Subcutaneous adipose tissue (tissue), 4 donors: Measurements from ENCODE around the gene AHDC1. TPM values are rescaled to one million over a fixed set of nuclear protein-coding genes. Genes with fewer than 3 reads are reported as not detected.

Source experiments
- total RNA-seq, 4 donors: library from RNA; depleted of rRNA; stranded (reverse); fragments of >200 nt; gene quantifications; one replicate each; pipeline ENCODE4 v1.1.0, GENCODE V29; 2016
- TF ChIP-seq, protein P1 (sequence below): fragments of 450-650 bp; IDR thresholded peaks from one replicate; pipeline ENCODE4 v1.5.1; 2016; ENCODE audit warnings: low read depth, mild to moderate bottlenecking, control low read depth, antibody characterized with exemption, moderate library complexity

The AHDC1 gene
- total RNA-seq, 4 donors from 2014 or later, result 2.9 to 13.6 (median 7.1) TPM

DNA sequence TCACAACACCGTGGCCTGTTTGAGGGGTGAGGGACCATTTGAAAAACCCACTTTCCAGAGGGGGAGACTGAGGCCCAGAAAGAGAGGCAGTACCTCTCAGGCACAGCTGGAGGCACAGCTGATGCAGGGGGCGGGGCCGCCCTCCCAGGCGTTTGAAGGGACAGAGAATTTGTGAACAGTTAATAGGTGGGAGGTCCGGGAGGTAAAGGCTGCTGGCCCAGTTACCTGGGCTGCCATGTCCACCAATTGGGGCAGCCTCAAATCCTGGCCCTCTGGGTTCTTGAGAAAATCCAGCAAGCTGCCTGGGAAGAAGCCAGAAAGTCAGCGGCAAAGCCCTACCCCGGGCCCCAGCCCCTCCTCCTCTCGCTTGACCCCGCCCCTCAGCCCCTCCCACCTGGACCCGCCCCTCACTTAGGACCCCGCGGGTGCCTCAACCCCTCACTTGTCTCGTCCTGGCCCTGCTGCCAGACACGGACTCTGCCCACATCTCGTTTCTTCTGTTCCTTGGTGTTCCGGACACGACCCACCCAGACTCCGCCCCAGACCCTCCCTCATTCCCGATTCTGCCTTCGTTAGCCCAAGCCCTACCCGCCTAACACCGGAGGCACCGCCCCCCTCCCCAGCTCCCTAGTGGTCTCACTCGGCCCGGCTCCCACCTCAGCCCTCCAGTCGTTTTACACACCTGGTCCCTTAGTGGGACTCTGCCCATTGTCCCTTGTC lies 10.8 kb upstream of the AHDC1 start:
- TF ChIP-seq, protein P1, sequence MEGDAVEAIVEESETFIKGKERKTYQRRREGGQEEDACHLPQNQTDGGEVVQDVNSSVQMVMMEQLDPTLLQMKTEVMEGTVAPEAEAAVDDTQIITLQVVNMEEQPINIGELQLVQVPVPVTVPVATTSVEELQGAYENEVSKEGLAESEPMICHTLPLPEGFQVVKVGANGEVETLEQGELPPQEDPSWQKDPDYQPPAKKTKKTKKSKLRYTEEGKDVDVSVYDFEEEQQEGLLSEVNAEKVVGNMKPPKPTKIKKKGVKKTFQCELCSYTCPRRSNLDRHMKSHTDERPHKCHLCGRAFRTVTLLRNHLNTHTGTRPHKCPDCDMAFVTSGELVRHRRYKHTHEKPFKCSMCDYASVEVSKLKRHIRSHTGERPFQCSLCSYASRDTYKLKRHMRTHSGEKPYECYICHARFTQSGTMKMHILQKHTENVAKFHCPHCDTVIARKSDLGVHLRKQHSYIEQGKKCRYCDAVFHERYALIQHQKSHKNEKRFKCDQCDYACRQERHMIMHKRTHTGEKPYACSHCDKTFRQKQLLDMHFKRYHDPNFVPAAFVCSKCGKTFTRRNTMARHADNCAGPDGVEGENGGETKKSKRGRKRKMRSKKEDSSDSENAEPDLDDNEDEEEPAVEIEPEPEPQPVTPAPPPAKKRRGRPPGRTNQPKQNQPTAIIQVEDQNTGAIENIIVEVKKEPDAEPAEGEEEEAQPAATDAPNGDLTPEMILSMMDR, result no peak

DNA sequence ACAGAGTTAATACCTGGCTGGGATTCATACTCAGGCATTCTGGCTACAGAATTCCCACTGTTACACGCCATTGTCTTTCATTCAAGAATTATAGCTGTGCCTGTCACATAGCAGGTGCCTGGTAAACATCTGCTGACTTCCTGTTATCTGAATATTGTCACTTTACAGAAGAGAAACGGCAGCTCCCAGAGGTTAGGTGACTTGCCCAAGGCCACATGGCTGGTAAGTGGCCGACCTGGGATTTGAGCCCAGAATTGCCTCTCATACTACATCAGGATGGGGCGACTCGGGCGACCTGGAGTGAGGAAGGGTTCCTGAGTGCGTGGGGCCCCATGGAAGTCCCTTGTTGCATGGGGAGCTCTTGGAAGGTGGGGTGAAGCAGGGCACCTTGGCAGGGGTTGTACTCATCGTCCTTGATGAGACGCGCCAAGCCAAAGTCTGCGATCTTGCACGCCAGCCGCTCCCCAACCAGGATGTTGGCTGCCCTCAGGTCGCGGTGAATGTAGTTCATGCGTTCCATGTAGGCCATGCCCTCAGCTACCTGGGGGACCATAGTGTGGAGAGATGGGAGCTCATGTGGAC lies 10.2 kb upstream of the AHDC1 start:
- TF ChIP-seq, protein P1, result no peak

DNA sequence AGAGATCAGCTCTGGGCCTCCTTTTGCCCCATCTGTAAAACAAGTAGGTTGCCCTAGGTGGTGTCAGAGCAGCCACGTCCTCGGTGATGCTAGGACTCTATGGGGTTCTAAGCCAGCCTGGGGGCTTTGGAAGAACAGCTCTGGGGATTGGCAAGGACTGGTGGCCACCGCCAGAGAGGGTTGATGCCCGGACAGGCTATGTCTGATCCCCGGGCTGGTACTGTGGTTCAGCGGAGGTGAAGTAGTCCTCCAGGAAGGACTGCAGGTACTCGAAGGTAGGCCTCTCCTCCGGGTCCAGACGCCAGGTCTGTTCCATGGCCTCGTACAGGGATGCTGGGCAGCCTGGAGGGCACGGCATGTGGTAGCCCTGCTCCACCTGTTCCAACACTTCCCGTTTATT lies 8.8 kb upstream of the AHDC1 start:
- TF ChIP-seq, protein P1, result no peak

DNA sequence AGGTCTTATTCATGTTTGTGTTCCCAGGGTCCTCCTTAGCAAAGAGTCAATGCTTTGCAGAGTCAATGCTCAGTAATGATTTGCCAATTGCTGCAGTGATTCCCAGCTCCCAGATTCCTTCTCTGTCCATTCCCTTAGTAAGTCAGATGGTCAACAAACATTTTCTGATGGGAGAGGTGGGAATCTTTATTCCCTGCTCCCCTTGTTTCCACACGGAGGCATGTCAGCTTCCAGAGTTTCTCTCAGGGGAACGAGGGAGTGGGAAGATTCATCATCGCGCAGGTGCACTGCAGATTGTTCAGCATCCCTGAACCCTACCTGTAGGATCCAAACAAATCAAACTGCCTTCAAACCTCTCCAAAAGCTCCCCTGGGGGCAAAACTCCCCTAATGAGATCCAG lies 7.5 kb upstream of the AHDC1 start:
- TF ChIP-seq, protein P1, result no peak

DNA sequence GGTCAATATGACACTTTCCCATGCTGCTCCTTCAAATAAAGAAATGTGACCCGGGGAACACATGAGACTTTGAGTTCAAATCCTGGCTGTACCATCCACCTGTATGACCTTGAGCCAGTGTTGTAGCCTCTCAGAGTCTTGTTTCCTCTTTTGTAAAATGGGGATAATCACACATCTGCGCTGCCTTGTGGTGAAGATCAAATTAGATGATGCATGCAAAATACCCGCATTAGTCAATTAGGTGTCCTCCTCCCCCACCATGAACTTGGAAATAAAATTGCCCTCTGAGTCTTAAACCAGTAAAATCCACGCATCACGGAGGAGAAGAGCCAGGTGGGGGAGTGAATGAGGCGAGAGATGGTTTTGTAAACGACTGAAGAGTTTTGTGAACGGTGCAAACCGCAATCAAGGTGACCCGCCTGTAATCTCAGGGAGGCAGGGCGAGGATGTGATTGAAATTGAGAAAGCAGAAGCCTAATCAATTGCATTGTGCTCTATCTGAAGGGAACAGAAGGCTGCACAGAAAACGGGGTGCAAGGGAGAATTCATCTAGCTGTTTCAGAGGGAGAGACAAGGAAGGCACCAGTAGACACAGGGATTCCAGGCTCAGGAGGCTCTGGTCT lies 5.8 kb upstream of the AHDC1 start:
- TF ChIP-seq, protein P1, result no peak

DNA sequence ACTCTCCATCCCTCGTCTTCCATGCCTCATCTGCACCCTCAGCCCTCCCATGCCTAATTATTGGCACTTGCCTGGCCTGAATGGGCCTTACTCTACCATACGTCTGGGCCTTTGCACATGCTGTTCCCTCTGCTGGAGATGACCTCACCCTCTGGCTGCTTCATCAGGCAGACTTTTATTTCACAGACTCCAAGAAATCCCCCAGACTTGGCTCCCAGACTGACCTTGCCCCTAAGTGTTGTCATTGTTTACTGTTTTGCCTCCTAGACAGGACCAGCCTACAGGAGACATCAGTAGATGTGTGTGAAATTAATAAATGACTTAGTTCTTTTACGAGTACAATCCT lies 5.2 kb upstream of the AHDC1 start:
- TF ChIP-seq, protein P1, result no peak

DNA sequence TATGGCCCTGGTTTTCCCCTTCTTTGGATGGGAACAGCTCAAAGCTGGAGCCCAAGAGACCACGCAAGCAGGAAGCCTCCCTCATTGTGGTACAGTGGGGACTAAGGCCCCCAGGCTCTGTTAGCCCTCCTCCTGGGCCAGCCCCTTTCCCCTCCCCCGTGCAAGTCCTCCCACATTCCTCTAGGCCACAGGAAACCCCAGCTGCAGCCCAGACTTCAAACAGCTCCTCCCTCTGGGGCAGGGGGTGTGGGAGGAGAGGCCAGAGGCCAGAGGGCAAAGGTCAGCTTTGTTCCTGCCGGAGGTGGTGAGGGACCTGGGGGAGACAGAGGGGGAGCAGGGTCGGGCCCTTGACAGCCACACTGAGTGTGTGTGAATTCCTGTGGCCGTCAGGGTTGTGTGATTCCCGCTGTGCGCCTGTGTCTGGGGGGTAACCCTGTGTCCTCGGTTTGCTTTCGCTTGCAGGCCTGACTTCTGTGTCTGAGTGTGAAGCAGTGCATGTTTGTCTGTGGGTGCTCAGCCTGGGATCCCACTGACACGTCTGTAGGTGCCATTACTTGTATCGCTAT lies 3.4 kb upstream of the AHDC1 start:
- TF ChIP-seq, protein P1, result no peak
